BJ (cell line): ENCODE data around the gene RASD1. TPM values are rescaled to one million over a fixed set of nuclear protein-coding genes. Genes with fewer than 3 reads are reported as not detected.
"Not testable (repeated sequence)": the region's sequence is repeated elsewhere in the genome, so short reads cannot be mapped to it uniquely, and the experiment has no call there.

Experiments used
- CTCF ChIA-PET: fragments of 350-600 bp; formaldehyde crosslinking; extraction: SDS; loops from one replicate; lab custom pipeline; 2021; ENCODE audit warnings: antibody characterized with exemption, inconsistent platforms; lab: Yijun Ruan, JAX
- POLR2A ChIA-PET: fragments of 300-600 bp; sonication (Branson Sonifier 250); formaldehyde crosslinking; extraction: SDS; loops from one replicate; lab custom pipeline; 2021; ENCODE audit warnings: antibody characterized with exemption; lab: Charles Lee
- DNase-seq: peaks from one replicate; pipeline ENCODE4 v3.0.0-alpha.2; 2011; ENCODE audit warnings: low read depth
- H3K27me3 ChIP-seq: 2 replicates; pipeline ENCODE4 v1.6.0; 2011; ENCODE audit warnings: low read length; ENCODE audit not compliant: control insufficient read depth, insufficient read depth
- H3K36me3 ChIP-seq: 2 replicates; pipeline ENCODE4 v1.5.1; 2011; ENCODE audit warnings: low read length; ENCODE audit not compliant: control insufficient read depth, insufficient read depth
- H3K4me3 ChIP-seq: 2 replicates; pipeline ENCODE4 v1.5.1; 2011; ENCODE audit warnings: low read depth, mild to moderate bottlenecking, control low read depth, low read length
- polyA plus RNA-seq: library from polyadenylated mRNA; depleted of rRNA; stranded (reverse); fragments of >200 nt; gene quantifications from 2 replicates; pipeline ENCODE4 v1.2.3, GENCODE V29; 2011
- TF ChIP-seq, protein P1 (sequence below): IDR thresholded peaks from 2 replicates; pipeline ENCODE4 v1.5.1; 2011; ENCODE audit warnings: low read depth, mild to moderate bottlenecking, control low read depth, inconsistent platforms, low read length, moderate library complexity; ENCODE audit not compliant: insufficient read depth

The RASD1 gene
- polyA plus RNA-seq, 1 experiment: 0.90 TPM

DNA sequence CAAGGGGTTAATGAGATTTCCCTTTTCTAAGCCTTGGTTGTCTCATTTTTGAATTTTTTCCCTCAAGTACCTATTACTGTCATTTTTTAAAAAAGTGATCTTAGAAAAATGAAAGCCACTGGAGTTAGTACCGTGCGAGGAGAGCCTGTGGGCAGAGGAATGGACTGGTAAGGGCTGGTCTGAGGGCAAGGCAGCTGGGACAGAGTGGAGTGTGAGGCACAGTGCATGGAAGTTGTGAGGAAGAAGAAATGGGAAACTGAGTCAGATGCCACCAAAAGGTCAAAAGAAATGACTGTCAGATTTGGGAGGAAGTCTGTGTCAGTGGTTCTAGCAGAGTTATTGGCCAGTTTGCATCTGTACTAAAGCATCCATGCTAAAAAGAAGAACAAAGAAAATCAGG lies 8.2 kb downstream of the RASD1 start:
- Histone ChIP-seq H3K27me3 (no peaks in the 10 kb centered on the region), H3K36me3 (peaks cover 8% of the 10 kb centered on the region), H3K4me3 (no peak overlapping the region)
- ChIA-PET POLR2A (no interaction called here), CTCF (no interaction called here)
- TF ChIP-seq, protein P1, sequence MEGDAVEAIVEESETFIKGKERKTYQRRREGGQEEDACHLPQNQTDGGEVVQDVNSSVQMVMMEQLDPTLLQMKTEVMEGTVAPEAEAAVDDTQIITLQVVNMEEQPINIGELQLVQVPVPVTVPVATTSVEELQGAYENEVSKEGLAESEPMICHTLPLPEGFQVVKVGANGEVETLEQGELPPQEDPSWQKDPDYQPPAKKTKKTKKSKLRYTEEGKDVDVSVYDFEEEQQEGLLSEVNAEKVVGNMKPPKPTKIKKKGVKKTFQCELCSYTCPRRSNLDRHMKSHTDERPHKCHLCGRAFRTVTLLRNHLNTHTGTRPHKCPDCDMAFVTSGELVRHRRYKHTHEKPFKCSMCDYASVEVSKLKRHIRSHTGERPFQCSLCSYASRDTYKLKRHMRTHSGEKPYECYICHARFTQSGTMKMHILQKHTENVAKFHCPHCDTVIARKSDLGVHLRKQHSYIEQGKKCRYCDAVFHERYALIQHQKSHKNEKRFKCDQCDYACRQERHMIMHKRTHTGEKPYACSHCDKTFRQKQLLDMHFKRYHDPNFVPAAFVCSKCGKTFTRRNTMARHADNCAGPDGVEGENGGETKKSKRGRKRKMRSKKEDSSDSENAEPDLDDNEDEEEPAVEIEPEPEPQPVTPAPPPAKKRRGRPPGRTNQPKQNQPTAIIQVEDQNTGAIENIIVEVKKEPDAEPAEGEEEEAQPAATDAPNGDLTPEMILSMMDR: no peak
- DNase-seq: no peak

DNA sequence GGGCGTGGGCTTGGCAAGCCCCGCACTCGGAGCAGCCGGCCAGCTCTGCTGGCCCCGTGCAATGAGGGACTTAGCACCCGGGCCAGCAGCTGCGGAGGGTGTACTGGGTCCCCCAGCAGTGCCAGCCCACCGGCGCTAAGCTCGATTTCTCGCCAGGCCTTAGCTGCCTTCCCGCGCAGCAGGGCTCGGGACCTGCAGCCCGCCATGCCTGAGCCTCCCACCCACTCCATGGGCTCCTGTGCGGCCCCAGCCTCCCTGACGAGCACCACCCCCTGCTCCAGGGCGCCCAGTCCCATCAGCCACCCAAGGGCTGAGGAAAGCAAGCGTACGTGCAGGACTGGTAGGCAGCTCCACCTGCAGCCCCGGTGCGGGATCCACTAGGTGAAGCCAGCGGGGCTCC lies 9.8 kb downstream of the RASD1 start:
- H3K27me3 ChIP-seq, CTCF ChIA-PET, H3K4me3 ChIP-seq, H3K36me3 ChIP-seq, DNase-seq, POLR2A ChIA-PET: not testable (repeated sequence)

DNA sequence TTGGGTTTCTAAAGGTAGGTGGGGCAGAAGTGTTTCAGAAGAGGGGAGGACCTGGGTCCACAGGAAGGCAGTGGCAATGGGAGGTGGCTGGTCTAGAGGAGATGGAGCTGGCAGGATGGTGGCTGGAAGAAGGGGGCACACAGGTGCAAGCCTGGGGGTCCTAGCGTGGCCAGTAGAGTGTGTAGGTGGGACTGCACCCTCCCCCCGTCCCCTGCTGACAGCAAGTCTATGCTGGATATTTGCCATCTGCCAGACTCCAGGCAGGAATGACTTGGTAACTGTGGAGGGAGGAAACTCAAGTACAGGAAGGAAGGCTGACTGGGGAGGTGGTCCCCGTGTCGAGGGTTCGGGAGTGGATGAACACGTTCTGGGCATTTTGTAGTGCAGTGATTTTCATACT lies 10.8 kb downstream of the RASD1 start:
- H3K36me3 ChIP-seq: peaks cover 1% of the 10 kb centered on the region; the same call in 1 of the 2 replicates
- POLR2A ChIA-PET: no interaction called here
- no peak for DNase-seq

DNA sequence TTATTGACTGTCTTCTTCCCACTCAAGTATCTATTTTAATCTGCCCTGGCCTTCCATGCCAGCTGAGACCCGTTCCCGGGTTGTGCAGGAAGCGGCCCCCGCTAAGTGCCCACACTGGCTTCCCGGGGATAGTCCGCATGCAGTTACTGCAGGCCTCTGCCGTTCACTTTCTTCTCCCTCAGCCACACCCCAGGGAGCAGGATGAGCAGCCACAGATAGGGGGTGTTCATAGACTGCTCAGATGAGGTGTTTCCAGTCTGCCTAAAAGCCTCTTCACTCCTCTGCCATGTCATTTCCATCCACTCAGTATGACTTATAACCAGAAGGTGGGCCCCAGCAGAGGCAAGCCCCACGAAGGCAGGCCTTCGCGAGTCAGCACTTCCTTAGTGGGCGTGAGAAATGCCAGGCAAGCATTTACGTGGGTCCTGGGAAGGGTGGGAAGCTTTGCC lies 11.7 kb downstream of the RASD1 start:
- POLR2A ChIA-PET: no interaction called here
- Histone ChIP-seq H3K4me3 (no peak overlapping the region), H3K27me3 (no peaks in the 10 kb centered on the region), H3K36me3 (0 out of 2 replicates have a peak, but pooled peaks cover 1% of the 10 kb centered on the region)
- CTCF ChIA-PET: interaction anchor here (0.6 to 1.4 kb wide), 2 partner anchors 84 to 127 kb away, joined by 3 to 4 read pairs; no protein-coding TSS in a partner anchor
- TF ChIP-seq, protein P1: no peak
- DNase-seq: no peak

More for the DNA sequence above, 10.8 kb downstream of the RASD1 start:
- H3K27me3 ChIP-seq: no peaks in the 10 kb centered on the region
- TF ChIP-seq, protein P1: no peak
- CTCF ChIA-PET: no interaction called here
- H3K4me3 ChIP-seq: no peak overlapping the region

DNA sequence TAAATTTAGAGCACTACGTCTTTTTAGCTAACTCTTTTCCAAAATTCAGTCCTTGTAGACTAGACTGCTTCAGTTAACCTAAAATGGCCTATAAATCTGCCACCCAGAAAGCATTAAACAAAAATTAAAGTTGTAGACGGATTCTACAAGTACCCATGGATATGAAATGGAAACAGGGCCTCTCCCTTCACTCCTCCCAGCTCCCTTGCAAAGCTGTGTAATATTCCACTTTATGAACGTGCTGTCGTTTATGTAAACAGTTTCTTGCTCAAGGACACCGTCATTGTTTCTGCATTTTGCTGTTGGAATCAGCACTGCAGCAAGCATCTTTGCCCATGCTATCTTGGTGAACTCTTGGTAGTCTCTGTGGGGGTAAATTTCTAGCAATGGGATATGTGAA lies 14.3 kb downstream of the RASD1 start:
- no peak for DNase-seq
- ChIA-PET POLR2A (no interaction called here), CTCF (interaction anchor here (1.1 kb wide), 1 partner anchor 128 kb away, joined by 3 read pairs; no protein-coding TSS in a partner anchor)
- Histone ChIP-seq H3K4me3 (no peak overlapping the region), H3K36me3 (0 out of 2 replicates have a peak, but pooled peaks cover 1% of the 10 kb centered on the region), H3K27me3 (no peaks in the 10 kb centered on the region)
- TF ChIP-seq, protein P1: no peak
